Measurements from ENCODE around the gene SH3PXD2B.
A peak's percentile ranks its signal among the peaks of the same experiment; 100 is the strongest.
"Not testable (repeated sequence)": the region's sequence is repeated elsewhere in the genome, so short reads cannot be mapped to it uniquely, and the experiment has no call there.

SH3PXD2B gene

DNA sequence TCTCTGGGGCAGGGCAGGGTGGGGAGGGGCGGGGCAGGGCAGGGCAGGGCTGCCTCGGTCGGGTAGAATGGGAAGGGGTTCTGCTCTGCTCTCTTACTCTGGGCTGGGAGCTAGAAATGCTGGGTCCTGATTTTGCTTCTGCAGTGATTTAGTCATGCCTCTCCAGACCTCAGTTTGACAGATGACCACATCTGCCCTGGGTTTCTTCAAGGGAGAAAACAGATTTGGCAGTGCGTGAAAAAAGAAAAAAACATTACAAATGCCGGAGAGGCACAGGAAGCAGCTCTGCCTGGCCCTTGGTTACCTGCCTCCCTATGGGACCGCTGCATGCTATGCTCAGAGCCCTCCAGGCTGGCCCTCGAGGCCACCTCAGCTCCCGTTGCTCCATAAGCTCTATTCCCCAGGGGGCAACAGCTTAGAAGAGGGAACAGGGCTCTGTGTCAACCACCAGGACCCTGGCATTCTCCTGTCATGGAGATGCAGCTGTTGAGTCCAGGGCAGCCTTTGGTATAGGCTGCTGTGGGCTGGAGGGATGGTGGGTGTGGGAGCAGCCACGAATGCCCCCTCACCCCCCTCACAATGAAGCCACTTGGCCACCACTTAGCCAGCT is 117.5 kb downstream of the SH3PXD2B start:
- DNase-seq (ENCODE audit: low read depth): no peak

DNA sequence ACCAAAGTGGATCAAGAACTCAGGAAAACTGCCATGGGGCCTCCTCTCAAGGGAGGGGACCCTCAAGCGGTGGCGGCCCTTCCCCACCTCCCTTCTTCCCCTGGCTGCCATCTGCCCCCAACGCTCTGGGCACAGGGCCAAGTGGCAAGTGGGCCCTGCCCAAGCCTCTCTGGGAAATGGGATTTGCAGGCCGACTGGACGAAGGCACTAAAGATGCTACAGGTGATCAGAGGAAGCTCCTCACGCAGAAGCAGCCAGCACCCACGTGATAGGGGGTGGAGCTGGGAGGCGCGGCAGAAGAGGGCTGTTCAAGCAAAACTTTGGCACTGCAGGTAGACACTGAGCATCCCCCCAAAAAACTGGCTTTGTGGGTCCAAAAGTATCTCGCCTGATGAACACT is 118.1 kb downstream of the SH3PXD2B start:
- DNase-seq (ENCODE audit: low read depth): no peak

DNA sequence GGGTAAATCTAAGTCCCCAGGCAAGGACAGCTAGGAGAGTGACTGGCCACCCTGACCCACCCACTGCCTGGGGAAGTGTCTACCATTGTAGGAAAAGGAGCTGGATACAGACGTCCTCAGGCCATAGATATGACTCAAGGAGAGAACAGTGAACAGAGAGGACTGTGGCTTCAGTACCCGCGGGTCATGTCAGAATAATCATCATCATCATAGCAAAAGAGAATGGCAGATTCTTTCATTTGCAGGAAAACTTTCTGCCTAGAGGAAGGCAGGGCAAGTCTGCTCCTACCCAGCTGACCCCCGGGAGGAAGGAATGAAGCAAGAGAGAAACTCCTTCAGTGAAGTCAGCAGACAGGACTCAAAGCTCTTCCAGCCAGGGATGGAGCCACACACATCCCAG is 118.6 kb downstream of the SH3PXD2B start:
- no peak for DNase-seq (ENCODE audit: low read depth)

DNA sequence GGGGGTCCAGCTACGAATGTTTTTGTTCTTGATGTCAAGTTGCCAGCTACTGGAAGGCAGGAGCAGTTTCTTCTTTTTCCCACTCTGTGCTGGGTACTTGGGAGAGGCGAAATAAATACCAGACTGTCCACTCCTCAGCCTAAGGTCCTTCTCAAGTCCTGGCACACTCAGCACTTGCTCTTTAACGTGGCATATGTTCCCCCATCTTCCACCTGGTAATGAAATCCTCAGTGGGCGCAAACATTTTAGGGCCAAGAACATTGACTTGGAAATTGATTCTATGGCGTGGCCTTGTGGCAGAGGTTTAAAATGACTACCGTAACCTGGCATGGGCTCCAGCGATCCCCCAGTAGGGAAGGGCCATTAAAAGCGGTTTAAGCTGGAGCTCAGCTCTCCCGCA is 119.7 kb downstream of the SH3PXD2B start:
- DNase-seq (ENCODE audit: low read depth): no peak

DNA sequence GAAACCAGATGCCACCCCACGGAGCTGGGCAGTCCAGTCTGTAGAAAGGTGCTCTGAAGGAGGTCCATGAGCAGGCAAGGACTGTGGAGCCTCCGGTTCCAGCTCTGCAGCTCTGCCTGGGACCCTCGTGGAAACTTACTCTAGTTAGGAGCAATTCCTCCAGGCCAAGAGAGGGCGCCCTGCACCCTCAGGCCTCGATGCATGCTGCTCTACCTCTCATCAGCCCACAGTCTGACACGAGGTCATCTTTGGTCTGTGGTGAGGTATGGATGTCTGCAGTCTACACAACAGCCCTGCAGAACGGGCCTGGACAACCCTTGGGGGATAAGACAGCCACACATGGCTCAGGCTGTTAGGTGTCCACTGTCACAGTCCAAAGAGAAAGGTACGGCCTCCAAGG is 120.1 kb downstream of the SH3PXD2B start:
- DNase-seq (ENCODE audit: low read depth): no peak

DNA sequence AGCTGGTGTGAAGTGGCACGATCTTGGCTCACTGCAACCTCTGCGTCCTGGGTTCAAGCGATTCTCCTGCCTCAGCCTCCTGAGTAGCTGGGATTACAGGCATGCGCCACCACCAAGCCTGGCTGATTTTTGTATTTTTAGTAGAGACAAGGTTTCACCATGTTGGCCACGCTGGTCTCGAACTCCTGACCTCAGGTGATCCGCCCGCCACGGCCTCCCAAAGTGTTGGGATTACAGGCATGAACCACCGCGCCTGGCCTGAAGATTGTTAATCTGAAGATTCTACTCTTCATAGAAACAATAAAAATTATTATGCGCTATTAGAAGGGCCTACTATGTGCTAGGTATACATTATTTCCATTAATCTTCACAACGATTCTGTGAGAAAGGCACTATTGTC is 127.4 kb downstream of the SH3PXD2B start:
- DNase-seq (ENCODE audit: low read depth): not testable (repeated sequence)

DNA sequence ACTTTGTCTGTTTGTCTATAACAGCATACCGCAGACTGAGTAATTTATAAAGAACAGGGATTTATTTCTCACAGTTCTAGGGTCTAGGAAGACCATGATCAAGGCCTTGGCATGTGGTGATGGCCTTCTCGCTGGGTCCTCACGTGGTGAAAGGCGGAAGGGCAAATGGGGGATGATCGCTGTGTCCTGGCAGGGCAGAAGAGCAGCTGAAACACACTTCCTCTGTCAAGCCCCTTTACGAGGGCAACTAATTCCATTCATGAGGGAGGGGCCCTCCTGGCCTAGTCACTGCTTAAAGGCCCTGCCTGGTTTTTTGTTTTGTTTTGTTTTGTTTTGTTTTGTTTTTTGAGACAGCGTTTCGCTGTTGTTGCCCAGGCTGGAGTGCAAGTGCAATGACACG is 128.9 kb downstream of the SH3PXD2B start:
- no peak for DNase-seq (ENCODE audit: low read depth)

DNA sequence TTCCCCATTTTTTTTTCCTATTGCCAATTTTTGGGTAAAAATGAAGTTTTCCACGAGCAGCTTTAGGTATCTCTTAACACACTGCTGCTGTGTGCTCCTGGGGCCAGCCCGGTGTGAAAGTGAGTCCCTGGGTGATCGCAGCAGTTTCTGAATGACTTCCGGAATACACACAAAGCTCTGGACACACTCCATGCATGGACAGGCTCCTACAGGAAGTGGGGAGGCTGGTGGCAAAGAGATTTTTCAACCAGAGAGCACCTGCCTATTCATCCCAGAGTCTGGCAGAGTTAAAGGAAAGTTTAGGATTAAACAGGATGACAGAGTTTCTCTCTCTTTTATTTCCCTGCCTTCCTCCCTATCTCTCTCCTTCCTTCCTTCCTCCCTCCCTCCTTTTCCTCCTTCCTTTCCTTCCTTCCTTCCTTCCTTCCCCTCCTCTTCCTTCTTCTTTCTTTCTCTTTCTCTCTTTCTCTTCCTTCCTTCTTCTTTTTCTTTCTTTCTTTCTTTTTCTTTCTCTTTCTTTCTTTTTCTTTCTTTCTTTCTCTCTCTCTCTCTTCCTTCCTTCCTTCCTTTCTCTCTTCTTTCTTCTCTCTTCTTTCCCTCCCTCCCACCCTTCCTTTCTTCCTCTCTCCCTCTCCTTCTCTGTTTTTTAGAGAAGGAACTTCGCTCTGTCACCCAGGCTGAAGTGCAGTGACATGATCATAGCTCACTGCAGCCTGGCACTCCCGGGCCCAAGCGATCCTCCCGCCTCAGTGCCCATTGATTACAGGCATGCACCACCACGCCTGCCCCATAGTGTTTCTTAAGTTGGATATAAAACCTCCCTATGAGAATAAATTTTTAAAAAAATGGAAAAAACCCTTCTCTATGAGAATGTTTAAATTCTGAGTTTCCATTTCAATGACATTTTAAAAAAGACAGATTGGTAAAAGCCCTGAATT is 132.0 kb downstream of the SH3PXD2B start:
- DNase-seq (ENCODE audit: low read depth): no peak

DNA sequence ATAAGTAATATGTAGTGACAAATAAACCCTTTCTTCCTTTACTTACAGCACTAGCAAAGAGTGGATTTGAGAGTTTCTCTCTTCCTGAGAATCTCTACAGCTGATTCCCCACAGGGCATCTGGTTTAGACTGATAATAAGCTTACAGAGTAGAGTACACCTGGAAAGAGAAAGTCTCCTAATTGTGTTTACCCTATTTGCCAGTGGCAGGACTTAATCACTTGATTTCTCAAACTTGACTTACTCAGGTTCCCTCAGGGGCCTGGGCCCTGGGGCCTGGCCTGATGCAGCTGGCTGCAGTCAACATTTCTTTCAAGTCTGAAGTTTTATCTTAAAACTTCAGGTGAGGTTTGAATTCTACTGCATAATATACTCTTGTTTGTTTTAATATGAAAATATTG is 132.7 kb downstream of the SH3PXD2B start:
- DNase-seq (ENCODE audit: low read depth): no peak

DNA sequence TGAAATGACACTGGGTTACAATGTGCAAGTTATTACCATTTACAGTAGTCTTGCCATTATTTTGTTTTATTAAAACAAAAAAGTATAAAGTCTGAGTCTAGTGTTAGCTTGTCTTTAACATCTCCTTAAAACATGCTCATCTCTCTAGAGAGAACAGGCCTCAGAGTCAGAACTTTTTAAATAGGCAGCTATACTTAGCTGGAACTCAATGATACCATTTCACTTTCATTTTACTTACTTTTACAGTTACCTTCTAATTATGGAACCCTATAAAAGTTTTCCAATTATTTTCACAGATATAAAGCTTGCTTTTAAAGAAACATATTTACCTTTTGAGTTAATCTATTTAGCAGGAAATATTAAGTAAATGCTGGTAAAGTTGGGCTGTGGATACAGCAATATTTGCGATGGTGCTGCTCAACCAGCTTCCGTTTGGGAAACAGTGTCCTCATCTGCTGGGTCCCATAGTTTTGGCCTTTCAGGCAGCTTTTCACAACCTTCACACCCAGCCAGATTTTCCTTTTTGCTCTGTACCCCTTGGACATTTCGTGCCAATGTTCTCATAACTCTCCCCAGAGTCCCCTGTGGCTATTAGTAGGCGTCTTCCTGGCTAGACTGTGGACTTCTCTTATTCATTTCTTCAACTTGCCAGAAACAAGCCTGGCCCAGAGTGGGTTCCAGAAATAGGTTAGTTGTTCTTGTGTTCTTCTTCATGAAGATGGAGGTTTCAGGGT is 134.4 kb downstream of the SH3PXD2B start:
- peak; percentile 39 for DNase-seq (ENCODE audit: low read depth)

DNA sequence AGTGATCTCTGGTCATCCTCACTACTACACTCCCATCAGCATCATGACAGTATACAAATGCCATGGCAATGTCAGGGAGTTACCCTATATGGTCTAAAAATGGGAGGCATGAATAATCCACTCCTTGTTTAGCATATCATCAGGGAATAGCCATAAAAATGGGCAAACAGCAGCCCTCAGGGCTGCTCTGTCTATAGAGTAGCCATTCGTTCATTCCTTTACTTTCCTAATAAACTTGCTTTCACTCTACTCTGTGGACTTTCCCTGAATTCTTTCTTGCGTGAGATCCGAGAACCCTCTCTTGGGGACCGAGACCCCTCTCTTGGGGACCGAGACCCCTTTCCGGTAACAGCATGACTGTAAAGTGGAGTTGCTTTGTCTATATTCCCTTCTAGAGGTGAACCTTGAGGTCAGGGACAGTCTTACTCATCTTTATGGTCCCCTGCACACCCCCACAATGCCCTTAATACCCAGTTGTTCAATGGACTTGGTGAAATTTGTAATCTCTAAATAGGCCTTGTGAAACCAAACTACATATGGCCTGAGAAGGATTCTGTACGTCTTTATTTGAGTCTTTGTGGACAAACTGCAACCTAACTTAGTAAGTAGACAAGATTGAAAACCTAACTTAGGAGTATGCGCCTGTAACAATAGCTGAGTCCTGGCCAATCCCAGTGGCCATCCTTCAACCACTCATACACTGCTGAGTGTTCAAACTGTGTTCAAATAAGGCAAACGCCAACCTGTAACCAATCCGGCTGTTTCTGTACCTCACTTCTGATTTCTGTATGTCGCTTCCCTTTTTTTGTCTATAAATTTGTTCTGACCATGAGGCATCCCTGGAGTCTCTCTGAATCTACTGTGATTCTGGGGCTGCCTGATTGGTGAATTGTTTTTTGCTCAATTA is 138.5 kb downstream of the SH3PXD2B start:
- DNase-seq (ENCODE audit: low read depth): no peak

DNA sequence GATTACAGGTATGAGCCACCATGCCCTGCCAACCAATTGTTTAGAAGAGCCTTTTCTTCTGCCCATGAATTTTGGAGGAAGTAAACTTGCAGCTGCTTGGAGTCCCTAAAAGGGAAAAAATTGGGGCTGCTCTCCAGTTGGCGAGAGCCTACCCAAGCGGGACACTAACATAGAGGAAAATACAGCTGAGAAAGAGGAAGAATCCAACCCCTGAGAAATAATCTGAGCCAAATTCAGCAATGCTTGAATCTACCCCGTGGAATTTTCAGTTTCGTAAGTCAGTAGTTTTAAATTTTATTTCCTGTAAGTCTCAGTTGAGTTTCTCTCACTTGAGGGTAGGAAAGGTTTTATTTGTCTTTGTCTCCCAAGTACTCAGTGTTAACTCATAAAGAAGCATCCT is 140.4 kb downstream of the SH3PXD2B start:
- DNase-seq (ENCODE audit: low read depth): no peak

DNA sequence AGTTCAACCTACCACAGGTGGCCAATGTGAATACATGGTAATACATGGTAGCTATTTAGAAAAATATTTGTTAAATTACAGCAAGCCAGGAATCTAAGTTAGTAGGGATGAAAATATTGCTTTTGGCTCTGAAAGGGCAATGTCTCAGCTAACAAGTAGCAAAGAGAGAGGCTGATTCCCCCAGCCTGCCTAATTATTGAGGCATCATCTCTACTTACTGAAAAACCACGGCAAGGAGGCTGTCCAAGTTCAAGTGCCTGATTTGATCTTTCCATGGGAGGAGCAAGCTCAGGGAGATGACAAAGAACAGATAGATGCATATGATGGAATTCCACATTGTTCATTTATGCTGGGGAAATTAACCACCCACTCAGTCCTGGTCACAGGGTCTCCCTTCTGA is 142.0 kb downstream of the SH3PXD2B start:
- no peak for DNase-seq (ENCODE audit: low read depth)

DNA sequence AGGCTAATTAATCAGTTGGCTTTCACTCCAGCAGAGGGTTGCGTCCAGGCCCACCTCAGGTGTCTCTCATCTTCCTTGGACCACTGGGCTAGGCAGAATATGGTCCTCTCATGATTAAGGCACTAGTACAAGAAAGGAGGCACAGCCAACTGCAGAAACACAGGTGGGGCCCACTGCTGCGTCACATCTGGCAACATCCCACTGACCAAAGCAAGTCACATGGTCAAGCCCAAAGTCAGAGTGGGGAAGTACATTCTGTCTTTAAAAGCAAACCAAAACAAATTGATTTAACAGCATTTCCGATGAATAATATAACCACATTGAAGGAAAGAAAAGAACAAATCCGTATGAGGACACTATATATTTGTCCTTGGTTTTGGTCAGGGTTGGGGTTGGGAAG is 142.7 kb downstream of the SH3PXD2B start:
- DNase-seq (ENCODE audit: low read depth): no peak

DNA sequence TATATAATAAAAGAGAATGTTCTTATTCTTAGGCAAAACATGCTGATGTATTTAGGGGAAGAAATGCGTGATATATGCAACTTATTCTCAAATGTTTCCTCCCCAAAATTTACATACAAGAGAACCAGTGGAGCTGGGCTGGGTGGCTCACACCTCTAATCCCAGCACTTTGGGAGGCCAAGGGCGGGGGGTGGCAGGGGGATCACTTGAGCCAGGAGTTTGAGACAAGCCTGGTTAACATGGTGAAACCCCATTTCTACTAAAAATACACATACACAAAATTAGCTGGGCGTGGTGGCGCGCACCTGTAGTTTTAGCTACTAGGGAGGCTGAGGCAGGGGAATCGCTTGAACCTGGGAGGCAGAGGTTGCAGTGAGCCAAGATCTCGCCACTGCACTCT is 143.3 kb downstream of the SH3PXD2B start:
- no peak for DNase-seq (ENCODE audit: low read depth)

DNA sequence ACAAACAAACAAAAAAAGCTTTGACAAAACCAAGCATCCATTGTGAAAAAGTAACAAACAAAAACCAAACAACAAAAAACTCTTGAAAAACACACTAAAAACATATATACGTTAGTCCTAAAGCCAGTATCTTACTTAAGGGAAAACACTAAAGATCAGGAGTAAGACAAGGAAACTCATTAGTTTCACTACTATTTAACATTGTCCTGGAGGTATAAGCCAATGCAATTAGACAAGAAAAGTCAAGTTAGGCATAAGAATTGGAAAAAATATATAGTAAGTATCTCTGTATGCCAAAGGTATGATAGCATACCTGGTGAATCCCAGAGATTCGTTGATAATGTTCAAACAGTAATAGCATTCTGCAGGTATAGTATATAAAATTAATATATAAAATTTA is 148.9 kb downstream of the SH3PXD2B start:
- no peak for DNase-seq (ENCODE audit: low read depth)

DNA sequence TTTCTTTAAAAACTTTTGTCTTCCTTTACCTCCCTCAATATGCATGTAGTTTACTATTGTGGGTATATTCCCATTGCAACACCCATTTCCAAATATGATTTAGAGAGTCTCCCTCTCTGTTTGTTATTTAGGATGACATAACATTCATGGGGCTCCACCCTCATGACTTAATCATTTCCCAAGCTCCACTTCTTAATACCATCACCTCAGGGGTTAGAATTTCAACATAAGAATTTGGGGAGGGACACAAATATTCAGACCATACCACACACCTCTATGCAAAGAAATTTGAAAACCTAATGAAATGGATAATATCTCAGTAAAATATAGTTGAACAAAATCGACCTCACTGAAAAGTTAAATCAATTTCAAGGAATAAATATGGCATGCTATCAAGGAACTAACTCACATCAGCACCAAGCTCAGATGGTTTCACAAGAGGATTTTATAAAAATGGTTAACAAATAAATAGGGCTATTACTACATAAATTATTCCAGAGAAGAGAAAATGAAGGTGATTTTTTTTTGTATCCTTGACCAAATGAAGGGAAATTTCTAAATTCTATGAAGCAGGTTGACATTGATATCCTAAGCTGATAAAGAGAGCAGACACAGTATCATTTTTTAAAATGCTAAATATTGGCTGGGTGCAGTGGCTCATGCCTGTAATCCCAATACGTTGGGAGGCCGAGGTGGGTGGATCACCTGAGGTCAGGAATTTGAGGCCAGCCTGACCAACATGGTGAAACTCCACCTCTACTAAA is 150.6 kb downstream of the SH3PXD2B start:
- DNase-seq (ENCODE audit: low read depth): no peak

DNA sequence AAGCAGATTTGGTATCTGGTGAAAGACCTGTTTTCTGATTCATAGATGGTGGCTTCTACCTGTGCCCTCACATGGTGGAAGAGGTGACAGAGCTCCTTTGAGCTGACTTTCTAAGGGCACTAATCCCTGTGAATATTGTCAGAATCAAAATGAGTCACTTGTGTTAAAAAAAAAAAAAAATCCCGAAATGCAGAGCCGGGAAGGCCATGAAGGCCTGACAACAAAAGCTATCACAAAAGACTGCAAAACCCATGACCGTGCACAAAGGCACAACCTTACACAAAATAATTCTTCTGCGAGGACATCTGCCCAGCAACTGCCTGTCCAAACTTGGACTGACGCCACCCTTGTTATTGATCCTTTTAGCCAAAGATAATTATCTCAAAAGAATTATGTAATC is 151.2 kb downstream of the SH3PXD2B start:
- no peak for DNase-seq (ENCODE audit: low read depth)

DNA sequence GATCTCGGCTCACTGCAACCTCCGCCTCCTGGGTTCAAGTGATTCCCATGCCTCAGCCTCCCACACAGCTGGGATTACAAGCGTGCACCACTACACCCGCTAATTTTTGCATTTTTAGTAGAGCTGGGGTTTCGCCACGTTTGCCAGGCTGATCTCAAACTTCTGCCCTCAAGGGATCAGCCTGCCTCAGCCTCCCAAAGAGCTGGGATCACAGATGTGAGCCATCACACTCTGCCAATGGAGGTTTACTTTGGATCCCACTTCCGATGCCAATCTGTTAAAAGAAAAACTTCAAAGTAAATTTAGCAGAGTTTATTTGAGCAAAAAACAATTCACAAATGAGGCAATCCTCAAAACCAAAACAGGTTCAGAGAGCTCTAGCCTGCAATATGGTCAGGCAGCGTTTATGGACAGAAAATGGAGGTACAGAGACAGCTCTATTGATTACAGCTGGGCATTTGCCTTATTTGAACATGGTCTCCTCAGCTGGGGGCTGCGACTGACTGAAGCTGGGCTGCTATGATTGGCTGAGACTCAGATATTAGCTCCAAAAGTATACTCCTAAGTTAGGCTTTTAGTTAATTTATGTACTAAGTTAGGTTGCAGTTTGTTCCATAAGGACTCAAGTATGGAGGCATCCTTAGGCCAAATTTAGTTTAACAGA is 152.1 kb downstream of the SH3PXD2B start:
- DNase-seq (ENCODE audit: low read depth): no peak

DNA sequence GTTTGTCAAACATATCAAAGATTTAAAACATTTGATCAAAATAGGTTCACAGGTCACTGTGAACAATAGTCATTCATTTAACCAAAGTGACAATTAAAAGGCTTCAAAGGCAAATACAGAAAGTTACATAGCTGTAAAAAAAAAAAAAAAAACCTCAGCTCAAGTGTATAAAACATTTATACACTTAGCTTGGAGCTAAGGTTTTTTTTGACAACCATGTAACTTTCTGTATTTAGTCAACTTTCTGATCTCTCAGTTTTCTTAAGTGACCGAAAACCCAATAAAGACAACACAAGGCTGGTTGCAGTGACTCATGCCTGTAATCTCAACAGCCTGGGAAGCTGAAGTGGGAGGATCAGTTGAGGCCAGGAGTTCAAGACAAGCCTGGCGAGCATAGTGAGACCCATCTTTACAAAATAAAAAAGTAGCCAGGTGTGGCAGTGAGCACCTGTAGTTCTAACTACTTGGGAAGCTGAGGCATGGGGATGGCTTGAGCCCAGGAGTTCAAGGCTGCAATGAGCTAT is 154.3 kb downstream of the SH3PXD2B start:
- DNase-seq (ENCODE audit: low read depth): no peak
